ENCODE measurements around the gene RBMS1.

RBMS1 gene

DNA sequence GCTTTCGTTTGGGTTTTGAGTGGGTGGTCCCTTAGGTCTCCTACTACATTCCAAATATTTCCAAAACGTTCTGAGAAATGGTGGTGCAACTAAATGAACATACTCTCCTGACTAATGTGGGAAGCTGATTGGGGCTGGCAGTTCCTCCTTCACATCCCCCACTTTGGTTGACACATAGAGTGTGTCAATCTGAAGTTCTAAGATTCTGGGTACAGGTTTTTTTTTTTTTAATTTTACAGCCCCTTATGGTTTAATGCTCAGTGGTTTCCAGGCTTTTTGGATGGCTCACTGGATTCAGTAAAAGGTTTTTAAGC, 235.2 kb downstream of the RBMS1 start:
- Histone ChIP-seq H3K27me3 (ENCODE audit: insufficient read depth, poor library complexity, severe bottlenecking) (no peaks in the 10 kb centered on the region), H3K27ac (replicated peaks) (no peak overlapping the region), H3K4me3 (replicated peaks; ENCODE audit: insufficient read depth, low read length) (no peak overlapping the region)
- no peak for DNase-seq (ENCODE audit: low read depth in 1 of 2, low spot score in 1 of 2)
- TF ChIP-seq, protein P1, sequence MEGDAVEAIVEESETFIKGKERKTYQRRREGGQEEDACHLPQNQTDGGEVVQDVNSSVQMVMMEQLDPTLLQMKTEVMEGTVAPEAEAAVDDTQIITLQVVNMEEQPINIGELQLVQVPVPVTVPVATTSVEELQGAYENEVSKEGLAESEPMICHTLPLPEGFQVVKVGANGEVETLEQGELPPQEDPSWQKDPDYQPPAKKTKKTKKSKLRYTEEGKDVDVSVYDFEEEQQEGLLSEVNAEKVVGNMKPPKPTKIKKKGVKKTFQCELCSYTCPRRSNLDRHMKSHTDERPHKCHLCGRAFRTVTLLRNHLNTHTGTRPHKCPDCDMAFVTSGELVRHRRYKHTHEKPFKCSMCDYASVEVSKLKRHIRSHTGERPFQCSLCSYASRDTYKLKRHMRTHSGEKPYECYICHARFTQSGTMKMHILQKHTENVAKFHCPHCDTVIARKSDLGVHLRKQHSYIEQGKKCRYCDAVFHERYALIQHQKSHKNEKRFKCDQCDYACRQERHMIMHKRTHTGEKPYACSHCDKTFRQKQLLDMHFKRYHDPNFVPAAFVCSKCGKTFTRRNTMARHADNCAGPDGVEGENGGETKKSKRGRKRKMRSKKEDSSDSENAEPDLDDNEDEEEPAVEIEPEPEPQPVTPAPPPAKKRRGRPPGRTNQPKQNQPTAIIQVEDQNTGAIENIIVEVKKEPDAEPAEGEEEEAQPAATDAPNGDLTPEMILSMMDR (IDR thresholded peaks at IDR 0.05; ENCODE audit: insufficient read depth, low read length): no peak
- no peak for TF ChIP-seq SPI1 (IDR thresholded peaks at IDR 0.05; ENCODE audit: borderline replicate concordance, low read depth)
- TF ChIP-seq POLR2AphosphoS5 (IDR thresholded peaks at IDR 0.05; ENCODE audit: low read depth): no peak
- no peak for TF ChIP-seq GABPA (IDR thresholded peaks at IDR 0.05; ENCODE audit: low read depth)
- TF ChIP-seq, protein P2, sequence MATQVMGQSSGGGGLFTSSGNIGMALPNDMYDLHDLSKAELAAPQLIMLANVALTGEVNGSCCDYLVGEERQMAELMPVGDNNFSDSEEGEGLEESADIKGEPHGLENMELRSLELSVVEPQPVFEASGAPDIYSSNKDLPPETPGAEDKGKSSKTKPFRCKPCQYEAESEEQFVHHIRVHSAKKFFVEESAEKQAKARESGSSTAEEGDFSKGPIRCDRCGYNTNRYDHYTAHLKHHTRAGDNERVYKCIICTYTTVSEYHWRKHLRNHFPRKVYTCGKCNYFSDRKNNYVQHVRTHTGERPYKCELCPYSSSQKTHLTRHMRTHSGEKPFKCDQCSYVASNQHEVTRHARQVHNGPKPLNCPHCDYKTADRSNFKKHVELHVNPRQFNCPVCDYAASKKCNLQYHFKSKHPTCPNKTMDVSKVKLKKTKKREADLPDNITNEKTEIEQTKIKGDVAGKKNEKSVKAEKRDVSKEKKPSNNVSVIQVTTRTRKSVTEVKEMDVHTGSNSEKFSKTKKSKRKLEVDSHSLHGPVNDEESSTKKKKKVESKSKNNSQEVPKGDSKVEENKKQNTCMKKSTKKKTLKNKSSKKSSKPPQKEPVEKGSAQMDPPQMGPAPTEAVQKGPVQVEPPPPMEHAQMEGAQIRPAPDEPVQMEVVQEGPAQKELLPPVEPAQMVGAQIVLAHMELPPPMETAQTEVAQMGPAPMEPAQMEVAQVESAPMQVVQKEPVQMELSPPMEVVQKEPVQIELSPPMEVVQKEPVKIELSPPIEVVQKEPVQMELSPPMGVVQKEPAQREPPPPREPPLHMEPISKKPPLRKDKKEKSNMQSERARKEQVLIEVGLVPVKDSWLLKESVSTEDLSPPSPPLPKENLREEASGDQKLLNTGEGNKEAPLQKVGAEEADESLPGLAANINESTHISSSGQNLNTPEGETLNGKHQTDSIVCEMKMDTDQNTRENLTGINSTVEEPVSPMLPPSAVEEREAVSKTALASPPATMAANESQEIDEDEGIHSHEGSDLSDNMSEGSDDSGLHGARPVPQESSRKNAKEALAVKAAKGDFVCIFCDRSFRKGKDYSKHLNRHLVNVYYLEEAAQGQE (IDR thresholded peaks at IDR 0.05; ENCODE audit: insufficient replicate concordance, low read depth): no peak

DNA sequence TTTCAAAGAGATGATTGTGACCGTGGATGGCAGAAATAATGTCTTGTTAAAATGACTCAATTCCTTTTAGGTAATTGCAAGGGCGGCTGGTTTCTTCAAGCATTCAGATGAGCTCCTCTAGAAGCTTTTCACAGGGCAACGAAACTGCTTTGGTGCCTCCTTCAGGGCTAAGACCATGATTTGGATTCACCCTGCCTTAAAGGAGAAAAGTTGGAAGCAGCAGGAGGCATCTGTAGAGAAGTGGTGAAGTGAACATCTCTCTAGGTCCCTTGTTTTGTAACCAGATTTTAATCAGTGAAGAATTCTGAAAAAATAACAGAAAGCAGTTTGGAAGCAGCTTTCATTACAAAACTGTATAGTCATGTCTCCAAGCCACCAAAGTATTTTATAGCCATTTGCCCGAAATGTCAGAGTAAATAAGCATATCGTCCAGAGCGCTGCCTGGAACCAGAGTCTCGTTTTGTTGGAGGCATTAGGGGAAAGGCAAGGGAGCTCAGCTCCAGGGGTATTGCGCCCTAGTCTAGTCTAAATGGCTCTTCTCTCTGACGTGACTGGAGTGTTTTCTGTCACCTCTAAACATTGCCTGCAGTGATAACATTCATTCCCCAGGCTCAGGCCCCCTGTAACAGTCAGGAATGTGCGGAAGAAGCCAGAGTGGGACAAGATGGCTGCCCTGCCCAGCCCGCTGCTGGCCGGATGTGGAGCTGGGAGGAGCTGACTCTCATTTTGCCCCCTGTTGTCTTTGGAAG, 235.7 kb downstream of the RBMS1 start:
- TF ChIP-seq POLR2AphosphoS5 (IDR thresholded peaks at IDR 0.05; ENCODE audit: low read depth): no peak
- TF ChIP-seq, protein P1 (IDR thresholded peaks at IDR 0.05; ENCODE audit: insufficient read depth, low read length): no peak
- TF ChIP-seq, protein P2 (IDR thresholded peaks at IDR 0.05; ENCODE audit: insufficient replicate concordance, low read depth): no peak
- no peak for TF ChIP-seq SPI1 (IDR thresholded peaks at IDR 0.05; ENCODE audit: borderline replicate concordance, low read depth)
- TF ChIP-seq GABPA (IDR thresholded peaks at IDR 0.05; ENCODE audit: low read depth): no peak
- DNase-seq (ENCODE audit: low read depth in 1 of 2, low spot score in 1 of 2): no peak
- no peak overlapping the region for H3K27ac ChIP-seq (replicated peaks)
- H3K27me3 ChIP-seq (ENCODE audit: insufficient read depth, poor library complexity, severe bottlenecking): no peaks in the 10 kb centered on the region
- H3K4me3 ChIP-seq (replicated peaks; ENCODE audit: insufficient read depth, low read length): no peak overlapping the region

DNA sequence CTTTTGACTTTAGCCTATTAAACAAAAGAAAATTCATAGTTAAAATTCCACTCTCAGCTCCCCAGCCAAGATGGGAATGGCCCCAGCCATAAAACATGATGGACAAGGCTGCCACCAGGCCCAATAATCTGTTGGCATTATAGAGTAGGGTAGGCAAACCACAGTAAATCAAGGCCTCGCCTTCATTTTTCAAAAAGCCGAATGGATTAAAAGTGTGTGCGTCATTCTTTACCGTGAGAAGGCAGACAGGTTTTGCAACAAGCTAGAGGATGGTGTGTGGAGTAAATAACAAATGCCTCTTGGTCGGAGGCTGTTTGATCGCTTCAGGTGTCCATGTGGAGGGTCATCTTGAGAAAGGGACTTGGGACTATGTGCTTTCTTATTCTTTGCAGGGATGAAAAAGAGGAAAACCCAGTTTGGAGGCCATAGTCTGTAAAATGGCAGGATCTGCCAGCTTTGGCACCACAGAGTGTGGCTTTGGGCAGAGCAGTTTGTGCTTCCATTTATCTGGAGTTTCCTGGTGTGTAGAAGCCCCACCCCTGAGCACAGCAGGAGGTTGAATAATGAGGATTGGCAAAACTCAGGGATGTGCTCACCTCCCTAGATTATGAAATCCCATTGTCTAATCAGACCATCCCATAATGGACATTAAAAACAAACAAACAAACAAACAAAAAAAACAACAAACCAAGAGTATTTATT, 236.4 kb downstream of the RBMS1 start:
- no peak for TF ChIP-seq SPI1 (IDR thresholded peaks at IDR 0.05; ENCODE audit: borderline replicate concordance, low read depth)
- no peak for TF ChIP-seq POLR2AphosphoS5 (IDR thresholded peaks at IDR 0.05; ENCODE audit: low read depth)
- TF ChIP-seq GABPA (IDR thresholded peaks at IDR 0.05; ENCODE audit: low read depth): no peak
- TF ChIP-seq, protein P2 (IDR thresholded peaks at IDR 0.05; ENCODE audit: insufficient replicate concordance, low read depth): no peak
- TF ChIP-seq, protein P1 (IDR thresholded peaks at IDR 0.05; ENCODE audit: insufficient read depth, low read length): no peak
- H3K27ac ChIP-seq (replicated peaks): no peak overlapping the region

More for the DNA sequence above, 236.4 kb downstream of the RBMS1 start:
- no peak for DNase-seq (ENCODE audit: low read depth in 1 of 2, low spot score in 1 of 2)
- Histone ChIP-seq H3K4me3 (replicated peaks; ENCODE audit: insufficient read depth, low read length) (no peak overlapping the region), H3K27me3 (ENCODE audit: insufficient read depth, poor library complexity, severe bottlenecking) (no peaks in the 10 kb centered on the region)

Measured in HL-60 (cell line).